Epidermal melanocyte (primary cell): ENCODE measurements around the gene CIAO2B.
"Not testable (repeated sequence)": the region's sequence is repeated elsewhere in the genome, so short reads cannot be mapped to it uniquely, and the experiment has no call there.

Experiments used
- DNase-seq: peaks from one replicate; pipeline ENCODE4 v3.0.0; 2011; ENCODE audit warnings: low spot score; ENCODE audit not compliant: insufficient read length

Gene CIAO2B

DNA sequence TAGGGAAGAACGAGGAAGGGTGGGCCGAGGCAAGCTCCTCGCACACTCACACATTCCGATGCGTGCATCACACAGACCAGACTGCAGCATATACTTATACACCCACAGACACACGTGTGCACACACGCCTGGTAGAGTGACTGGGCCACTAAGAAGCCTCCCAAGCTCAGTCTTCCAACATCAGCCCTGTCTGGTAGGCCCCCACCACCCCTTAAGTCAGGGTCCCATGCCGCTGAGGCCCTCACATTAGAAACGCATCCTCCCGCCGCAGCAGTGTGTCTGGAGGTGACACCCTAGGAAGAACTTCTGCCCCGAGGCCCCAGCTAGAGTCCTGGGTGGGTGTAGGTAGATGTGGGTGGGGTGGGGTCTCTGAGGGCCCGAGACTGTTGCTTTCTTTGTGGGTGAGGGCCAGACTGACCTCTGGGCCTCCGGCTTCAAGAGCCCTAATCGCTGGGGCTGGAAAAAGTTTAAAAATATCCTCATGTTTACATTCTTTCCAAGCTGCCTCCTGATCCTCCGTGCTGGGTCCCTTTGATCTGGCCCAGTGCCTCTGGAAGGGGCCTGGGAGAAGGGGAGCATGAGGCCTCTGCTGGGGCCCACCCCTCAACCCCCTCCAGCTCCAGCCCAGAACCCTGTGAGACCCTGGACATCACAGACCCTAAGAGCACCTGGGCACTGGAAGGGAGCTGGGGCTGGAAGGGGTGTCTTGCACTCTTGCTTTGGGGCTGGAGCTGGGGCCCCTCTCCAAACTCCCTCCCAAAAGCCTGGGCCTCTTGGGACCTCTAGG, 29.2 kb downstream of the CIAO2B start:
- DNase-seq: no peak

DNA sequence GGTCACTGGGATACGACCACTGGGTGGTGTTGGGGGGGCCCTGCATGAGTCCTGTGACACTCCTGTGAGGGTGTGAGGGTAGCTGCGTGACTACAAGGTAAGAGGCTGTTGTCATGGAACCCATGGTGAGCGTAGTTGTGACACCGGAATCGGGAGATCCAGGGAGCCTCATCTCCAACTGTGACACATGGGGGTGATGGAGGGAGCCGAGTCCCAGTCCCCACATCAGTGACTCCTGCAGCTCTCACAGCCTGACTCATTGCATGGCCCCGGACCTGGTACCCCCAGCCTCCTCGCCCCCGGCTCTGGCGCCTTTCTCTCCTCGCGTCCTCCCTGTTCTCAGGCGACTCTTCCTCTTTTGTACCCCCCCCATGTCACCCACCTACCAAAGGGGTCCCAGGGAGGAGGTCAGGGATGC, 29.8 kb downstream of the CIAO2B start:
- no peak for DNase-seq

DNA sequence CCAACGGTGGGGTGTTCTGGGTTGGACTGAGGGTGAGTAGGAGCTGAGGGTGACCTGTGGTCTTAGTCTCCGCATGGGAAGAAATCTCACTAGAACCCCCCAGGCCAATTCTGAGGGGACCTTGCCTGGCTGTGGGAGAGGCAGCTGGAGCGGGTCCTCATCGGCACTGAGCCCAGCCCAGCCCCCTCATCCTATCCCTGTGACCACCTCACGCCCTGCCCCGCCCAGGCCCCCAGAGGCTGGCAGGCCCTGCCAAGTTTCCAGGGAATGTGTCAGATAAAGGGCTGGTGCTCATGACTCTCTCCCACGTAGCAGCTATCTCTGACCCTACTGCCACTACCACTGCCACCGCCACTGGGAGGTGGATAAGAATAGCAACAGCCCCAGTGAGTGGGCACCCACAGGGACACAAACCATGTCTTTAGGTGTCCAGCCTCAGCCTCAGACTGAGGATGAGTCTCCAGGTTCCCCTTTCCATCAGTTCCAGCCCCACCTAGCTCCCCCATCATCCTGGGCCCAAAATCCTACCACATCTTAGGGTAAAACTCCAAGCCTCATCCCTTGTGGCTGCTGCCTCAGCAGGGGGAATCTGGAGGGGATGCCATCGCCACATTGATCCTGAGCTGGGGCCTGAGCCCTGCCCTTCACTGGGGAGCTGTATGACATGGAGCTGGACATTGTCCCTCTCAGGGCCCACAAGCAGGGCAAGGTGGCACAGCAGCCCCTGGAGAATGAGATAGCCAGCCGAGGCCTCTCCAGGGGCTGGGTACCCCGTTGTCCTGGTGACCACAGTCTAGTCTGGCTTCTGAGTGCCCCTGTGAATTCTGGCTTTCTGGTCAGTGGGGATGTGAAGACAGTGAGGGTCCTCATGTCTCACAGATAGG, 30.4 kb downstream of the CIAO2B start:
- DNase-seq: no peak

DNA sequence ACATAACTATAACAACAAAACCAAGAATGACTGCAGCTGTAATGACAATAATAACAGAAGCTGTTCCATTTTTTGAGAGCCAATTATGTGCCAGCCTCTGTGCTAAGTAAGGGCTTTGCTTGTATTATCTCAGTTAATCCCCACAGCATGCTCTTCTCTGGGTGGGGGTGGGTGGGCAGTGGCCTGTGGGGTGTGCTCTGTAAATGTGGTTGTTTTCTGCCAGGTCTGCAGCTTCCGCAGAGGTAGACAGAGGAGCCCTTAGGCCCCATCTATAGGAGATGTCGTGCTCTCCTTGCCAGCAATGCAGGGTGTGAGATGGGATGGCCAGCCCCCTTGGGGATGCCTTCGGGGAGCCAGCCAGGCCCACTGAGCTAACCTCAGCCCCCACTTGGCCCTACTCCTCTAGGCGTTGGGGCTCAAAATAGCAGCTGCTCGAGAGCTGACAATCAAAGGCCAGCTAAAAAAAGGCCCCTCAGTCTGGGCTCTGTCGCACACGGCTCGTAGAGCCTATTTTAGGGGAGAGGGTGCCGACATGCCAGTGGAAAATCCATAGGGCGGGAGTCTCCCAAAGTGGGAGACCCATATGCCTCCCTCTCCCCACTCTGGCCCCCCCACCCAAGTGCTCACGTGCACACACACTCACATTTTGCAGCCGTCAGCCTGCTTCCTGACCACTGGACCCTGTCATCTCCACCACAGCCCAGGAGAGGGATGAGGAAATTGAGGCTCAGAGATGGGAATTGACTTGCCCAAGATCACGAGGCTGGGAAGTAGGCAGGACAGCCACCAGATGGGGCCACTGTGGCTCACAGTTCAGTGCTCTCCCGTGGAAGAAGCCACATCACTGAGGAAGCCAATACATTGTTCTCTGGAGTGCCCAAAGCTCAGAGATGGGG, 31.3 kb downstream of the CIAO2B start:
- DNase-seq: no peak

DNA sequence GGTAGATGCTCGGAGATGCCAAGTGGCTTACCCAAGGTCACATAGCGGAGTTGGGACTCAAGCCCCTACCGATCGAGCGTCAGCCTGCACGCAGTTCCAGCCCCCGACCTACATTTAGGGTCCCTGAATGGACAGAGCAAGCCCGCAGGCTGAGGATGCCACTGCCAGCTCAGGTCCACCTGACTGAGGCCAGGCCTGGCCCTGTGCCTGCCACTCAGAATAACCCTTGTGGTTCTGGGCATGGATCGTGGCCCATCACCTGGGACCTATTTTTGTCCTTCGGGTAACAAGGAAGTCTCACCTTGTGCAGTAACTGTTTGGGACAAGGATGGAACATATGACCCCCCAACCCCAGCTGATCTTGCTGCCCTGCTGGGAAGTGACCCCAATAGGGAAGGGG, 32.6 kb downstream of the CIAO2B start:
- no peak for DNase-seq

DNA sequence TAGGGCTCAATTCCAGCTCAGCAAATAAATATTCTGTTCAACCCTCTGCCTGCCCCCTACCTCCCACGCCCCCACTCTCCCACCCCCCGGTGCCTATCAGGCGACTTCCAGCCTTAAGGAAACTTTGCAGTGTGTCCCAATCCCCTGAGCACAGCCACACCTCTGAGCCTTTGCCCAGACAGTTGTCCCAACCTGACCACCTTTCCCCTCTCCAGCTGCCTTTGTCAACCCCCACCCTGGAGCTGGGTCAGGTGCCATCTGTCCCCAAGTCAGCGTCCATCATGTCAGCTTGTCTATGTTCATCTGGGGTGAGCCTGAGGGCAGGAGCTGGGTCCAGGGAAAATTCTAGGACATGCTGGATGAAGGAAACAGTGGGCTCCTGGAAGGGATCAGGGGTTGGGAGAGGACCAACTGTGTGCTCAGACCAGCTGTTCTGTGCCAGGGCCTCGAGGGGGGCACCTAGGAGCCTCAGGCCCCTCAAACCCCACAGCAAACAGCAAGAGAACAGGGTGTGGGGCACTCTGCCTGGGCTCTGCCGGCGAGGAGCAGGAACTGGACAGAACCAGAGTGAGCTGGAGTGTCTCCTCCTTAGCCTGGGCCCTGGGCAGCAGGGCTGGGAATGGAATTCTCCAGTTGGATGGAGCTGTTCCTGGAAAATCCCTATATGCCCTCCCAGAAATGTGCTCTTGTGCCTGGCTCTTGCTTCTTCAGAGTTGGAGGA, 33.3 kb downstream of the CIAO2B start:
- DNase-seq: no peak

DNA sequence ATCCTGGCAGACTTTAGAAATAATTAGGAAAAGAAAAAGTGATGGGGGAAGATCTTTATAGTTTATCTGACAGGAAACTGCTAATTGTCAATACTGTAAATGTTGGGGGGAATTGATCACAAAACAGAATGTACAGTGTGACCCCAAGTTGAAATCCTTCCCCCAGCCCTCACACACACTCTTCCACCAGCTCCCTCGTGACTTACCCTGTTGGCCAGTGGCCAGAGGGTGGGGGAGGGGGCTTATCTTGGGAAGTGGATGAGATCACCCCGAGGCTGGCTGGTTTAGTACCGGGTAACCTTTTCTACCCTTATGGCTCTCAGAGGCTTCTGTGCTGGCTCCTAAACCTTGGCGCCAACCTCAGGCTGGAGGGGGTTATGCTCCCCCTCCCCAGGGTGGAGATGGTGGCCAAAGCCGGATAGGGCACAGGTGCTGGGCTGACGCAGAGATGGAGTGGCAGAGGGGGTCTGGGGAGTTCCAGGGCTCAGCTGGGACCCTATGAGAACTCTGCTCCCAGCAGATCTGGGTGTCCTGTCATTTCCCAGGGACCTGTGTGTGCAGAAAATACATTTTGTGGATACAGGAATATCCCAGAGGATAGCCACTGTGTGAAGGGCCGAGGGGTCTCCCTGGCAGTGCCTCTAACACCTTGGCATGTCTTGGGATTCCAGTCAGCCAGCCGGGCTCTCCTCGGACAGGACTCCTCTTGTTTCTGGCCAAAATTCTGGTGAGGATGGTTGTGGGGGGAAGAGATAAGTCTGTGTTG, 34.1 kb downstream of the CIAO2B start:
- DNase-seq: no peak

DNA sequence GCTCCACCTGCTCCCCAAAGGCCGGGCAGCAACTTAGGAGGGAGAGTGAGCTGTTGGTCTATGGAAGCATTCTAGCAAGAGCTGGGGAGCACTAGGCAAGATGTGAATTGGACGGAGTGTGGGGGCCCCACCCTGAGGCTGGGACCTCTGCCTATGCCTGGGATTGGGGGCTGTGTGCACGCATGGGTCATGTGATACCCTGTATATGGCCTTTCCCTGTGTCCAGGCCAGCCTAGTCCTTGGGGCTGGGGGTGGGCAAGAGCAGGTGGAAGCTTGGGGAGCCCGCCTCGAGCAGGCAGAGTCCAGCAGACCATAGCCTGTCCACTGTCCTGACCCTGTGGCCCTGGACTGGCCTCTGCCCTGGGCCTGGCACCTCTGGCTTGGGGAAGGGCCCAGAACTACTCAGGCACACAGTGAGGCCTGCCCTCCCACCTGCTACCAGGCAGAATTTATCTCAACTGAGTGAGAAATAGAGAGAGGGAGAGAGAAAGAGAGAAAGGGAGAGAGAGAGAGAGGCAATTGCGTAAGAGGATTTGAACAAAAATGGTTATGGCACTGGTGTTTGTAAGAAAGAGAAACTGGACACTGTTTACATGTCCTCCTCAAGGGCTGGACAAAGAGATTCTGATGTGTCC, 34.8 kb downstream of the CIAO2B start:
- no peak for DNase-seq

DNA sequence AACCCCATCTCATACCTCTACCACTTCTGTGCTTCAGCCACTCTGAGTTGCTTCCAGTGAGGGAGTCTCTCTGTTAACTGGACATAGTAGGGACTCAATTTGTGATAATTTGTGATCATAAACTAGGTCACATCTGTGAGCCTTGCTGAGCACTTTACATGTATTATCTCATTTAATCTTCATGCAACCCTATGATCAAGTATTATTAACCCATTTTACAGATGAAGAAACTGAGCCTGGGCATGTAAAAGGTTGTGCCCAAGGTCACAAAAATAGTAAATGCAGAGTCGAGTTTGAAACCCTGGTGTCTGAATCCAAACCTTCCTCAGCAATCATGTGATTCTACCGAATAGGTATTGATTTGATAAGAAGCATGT, 35.3 kb downstream of the CIAO2B start:
- DNase-seq: no peak

DNA sequence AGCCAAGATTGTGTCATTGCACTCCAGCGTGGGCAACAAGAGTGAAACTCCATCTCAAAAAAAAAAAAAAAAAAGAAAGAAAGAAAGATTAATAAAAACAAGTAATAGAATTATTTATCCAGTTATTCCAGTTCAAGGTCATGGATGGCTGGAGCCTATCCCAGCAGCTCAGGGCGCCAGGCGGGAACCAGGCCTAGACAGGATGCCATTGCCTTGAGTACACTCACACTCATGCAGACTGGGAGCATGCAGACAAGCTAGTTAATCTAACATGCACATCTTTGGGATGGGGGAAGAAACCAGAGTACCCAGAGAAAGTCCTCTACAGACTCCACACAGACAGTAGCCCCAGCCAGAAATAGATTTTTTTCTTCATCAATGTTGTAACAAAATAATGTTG, 36.0 kb downstream of the CIAO2B start:
- DNase-seq: no peak

DNA sequence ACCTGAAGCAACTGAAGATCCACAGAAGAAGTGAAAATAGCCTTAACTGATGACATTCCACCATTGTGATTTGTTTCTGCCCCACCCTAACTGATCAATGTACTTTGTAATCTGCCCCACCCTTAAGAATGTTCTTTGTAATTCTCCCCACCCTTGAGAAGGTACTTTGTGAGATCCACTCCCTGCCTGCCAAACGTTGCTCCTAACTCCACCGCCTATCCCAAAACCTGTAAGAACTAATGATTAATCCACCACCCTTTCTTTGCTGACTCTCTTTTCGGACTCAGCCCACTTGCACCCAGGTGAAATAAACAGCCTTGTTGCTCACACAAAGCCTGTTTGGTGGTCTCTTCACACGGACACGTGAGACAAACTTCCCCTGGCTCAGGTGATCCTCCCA, 37.5 kb downstream of the CIAO2B start:
- not testable (repeated sequence) for DNase-seq

DNA sequence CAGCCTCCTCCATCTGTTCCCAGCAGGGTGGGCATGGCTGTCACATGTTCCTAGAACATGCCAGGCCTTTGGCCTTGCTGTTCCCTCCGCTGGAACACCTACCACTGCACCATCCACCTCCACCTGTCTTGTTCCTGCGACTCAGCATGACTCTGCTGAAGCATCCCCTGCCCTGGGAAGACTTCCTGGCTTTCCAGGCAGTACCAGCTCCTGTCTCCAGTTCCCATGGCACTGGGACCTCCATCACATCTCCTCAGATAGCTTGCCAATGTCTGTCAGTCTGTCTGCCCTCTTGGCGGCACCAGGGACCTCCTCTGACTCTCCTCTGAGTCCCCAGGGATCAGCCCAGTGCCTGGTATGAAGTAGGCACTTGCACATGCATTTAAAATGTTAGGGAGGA, 38.2 kb downstream of the CIAO2B start:
- DNase-seq: no peak

DNA sequence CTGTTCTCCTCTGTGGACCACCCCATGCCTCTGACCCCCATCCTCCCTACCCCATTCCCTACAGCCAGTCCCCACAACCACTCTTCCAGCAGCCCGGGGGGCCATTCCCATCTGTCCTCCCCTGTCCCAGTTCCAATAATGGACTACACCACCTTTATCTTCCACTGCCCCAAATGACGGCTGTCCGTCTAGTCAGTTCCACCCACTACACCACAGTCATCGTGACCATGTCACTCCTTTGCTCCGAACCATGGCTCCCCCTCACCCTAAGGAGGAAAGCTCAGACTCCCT, 38.6 kb downstream of the CIAO2B start:
- no peak for DNase-seq

DNA sequence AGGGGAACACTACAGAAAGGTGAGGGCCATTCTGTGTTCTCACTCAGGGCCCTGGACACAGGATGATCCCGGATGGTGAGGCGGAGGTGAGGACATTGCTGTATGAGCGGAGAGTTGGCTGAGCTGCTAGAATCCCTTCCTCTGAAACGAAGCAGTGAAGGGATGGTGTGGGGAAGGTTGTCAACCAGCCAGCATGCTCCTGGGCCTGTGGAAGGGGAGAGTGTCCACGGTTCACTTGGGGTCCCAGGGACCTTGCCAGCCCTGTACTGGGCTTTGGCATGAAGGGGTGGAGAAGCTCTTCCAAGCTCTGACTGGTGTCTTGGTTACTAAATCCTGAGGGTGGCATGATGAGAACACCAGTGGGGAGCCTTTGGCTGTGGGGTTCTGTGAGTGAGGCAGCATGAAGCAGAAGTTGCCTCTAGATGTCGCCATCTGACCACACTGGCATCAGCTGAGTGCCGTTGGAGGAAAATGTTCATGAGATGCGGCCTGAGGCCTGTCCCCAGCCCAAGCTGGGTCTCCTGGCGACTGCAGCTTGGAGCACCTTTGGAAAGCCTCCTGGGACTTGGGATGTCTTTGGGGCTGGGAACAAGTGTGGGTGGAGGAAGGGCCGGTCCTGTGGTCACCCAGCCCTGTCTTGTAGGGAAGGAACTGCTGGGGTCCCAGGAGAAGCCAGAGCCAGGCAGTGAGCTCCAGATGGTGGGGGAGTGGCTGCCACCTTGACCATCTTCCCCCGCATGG, 39.1 kb downstream of the CIAO2B start:
- no peak for DNase-seq

DNA sequence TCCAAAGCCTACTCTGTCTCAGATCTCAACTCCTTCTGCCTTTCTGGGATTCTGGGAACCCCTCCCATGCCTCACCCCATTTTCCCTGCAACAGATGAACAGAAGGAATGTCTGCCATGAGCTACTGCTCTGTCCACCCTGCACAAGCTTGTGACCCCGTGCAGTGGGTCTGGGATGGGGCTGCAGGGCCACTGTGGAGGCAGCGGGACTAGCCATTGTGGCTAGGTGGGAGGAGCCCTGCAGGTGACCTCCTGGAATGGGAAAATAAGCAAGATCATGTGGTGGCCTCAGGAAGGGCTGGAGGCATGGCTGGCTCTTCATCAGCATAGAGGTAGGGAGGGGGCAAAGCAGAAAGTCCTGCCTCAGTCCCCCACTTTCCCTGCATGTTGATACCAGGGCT, 40.1 kb downstream of the CIAO2B start:
- no peak for DNase-seq

DNA sequence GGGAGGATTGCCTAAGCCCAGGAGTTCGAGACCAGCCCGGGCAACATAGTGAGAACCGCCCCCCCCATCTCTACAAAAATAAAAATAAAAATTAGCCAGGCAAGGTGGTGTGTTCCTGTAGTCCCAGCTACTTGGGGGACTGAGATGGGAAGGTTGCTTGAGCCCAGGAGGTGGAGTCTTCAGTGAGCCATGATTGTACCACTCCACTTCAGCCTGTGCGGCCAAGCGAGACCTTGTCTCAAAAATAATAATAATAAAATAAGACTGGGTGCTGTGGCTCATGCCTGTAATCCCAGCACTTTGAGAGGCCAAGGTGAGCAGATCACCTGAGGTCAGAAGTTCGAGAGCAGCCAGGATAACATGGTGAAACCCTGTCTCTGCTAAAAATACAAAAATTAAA, 42.4 kb downstream of the CIAO2B start:
- DNase-seq: no peak

DNA sequence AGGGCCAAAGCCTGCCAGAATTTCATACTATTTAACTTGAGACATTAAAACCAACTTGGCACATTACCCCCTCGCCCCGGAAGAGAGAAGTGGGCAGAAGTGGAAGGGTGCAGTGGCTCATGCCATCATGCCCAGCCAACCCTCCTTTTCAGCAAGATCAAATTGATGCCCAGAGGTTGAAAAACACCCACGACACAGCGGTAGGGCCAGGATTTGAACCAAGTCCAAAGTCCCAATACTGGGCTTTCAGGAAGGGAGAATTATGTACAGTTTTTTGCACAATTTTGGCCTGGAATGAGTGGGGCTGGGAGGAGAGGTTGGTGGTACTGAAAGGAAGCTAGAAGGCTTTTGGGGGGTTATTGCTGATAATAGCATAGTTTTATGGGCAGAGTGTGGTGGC, 42.8 kb downstream of the CIAO2B start:
- DNase-seq: no peak

DNA sequence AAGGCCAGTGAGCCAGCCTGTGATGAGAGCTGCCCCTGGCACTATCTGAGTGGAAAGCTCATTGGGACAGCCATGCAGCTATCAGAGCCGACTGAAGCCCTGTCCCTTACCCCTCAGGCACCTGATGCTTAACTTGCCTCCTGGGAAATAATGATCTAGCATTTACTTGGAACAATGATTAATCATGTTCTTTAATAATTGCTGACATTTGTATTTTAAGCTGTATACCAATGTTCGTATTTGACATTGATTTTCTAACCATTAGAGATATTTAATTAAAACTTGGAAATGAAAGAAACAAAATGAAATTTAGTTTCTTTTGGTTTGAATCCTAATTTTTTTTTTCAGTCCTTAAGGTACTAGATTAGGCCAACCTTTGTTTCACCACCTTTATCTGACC, 43.4 kb downstream of the CIAO2B start:
- no peak for DNase-seq

DNA sequence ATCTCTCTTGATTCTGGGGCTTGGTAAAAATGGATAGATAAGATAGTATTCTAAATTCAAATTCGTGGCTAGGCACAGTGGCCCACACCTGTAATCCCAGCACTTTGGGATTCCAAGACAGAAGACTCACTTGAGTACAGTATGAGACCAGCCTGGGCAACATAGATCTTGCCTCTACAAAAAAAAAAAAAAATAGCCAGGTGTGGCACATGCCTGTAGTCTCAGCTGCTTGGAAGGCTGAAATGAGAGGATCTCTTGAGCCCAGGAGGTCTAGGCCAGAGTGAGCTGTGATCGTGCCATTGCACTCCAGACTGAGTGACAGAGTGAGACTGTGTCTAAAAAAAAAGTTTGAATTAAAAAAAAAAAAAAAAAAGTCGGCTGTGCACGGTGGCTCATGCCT, 44.6 kb downstream of the CIAO2B start:
- no peak for DNase-seq
